GM23338 (cell line): Measurements from ENCODE around the gene TSPAN32.

ENCODE experiments used
- CREB1 ChIP-seq: fragments of 250-450 bp; sonication (Bioruptor Pico); IDR thresholded peaks from 2 replicates; pipeline ENCODE4 v1.5.0; 2020; ENCODE audit warnings: low read depth, mild to moderate bottlenecking, moderate library complexity
- CTCF ChIP-seq, 2 experiments: fragments of 200-600 bp in 1 of 2; sonication (generic) in 1 of 2; conservative IDR thresholded peaks; 2 replicates each; pipeline versions ENCODE4 v1.5.1 to v1.6.1; 2016 to 2017; ENCODE audit warnings: antibody characterized with exemption in 2 of 2, low read depth in 2 of 2, mild to moderate bottlenecking in 2 of 2, moderate library complexity in 1 of 2
- ETS1 ChIP-seq: IDR thresholded peaks from 2 replicates; pipeline ENCODE4 v1.6.1; 2016; ENCODE audit warnings: antibody characterized with exemption
- EZH2 ChIP-seq: fragments of 200-600 bp; sonication (generic); IDR thresholded peaks from one replicate; pipeline ENCODE4 v1.8.0; 2017; ENCODE audit warnings: antibody characterized with exemption, mild to moderate bottlenecking, low read depth; ENCODE audit not compliant: unreplicated experiment
- EZH2phosphoT487 ChIP-seq: fragments of 200-600 bp; sonication (generic); IDR thresholded peaks from one replicate; pipeline ENCODE4 v1.8.1; 2018; ENCODE audit warnings: antibody characterized with exemption; ENCODE audit not compliant: unreplicated experiment
- POLR2AphosphoS5 ChIP-seq: IDR thresholded peaks from 2 replicates; pipeline ENCODE4 v1.6.1; 2016; ENCODE audit warnings: antibody characterized with exemption, low read depth
- REST ChIP-seq: IDR thresholded peaks from one replicate; pipeline ENCODE4 v1.6.1; 2018; ENCODE audit warnings: antibody characterized with exemption; ENCODE audit not compliant: unreplicated experiment
- ZNF331 ChIP-seq: fragments of 250-450 bp; sonication (Bioruptor Pico); IDR thresholded peaks from 2 replicates; pipeline ENCODE4 v1.5.0; 2020; ENCODE audit warnings: low read depth, mild to moderate bottlenecking, moderate library complexity

GRCh38 chr11:2289350-2289749 lies 12.5 kb upstream of the TSPAN32 start:
- no peak for TF ChIP-seq REST
- no peak for TF ChIP-seq ETS1
- TF ChIP-seq CTCF (conservative IDR thresholded peaks at IDR 0.05; ENCODE audit: low read depth in 2 of 2): no peak
- no peak for TF ChIP-seq EZH2
- TF ChIP-seq CREB1: no peak
- no peak for TF ChIP-seq POLR2AphosphoS5
- no peak for TF ChIP-seq ZNF331 (CRISPR knock-in tag)
- no peak for TF ChIP-seq EZH2phosphoT487
